Measurements from ENCODE around the gene HIBCH.

Gene HIBCH

DNA sequence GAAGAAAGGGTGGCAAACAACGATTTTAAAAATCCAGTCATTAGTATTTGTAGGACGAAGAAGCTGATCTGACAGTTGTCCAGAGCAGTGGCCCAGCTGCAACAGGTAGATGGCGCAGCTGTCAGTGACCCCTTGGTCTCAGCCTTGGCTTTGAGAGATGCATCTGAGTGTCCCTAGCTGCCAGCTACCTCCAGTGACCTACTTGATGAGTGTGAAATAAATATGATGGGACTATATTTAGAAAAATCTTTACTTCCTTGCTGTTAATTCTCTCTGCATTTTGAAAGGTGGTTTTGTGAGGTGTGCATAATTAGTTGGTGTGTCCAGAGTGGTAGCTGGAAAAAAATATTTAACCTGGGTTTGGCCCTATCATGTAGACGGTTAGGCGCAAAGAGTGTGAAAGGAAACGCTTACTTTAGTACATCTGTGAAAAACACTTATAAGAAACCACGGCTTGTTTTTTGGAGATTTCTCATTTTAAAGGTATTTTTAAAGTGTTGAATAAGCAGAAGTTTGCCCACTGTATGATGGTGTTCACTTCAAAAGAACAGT, 24.7 kb upstream of the HIBCH start:
- intact Hi-C loops (cut with DNase I; ENCODE audit: low total_unique reads), result no loop called here
- Histone ChIP-seq H3K36me3 (no peaks in the 10 kb centered on the region), H3K4me1 (peaks cover 0 to 24% (median 9%) of the 10 kb centered on the region in 4 donors), H3K9me3 (no peaks in the 10 kb centered on the region), H3K27me3 (no peaks in the 10 kb centered on the region), H3K27ac (peak overlapping the region; percentile 80 to 87), H3K4me3 (peak overlapping the region; percentile 63 to 86)
- TF ChIP-seq, protein P1, sequence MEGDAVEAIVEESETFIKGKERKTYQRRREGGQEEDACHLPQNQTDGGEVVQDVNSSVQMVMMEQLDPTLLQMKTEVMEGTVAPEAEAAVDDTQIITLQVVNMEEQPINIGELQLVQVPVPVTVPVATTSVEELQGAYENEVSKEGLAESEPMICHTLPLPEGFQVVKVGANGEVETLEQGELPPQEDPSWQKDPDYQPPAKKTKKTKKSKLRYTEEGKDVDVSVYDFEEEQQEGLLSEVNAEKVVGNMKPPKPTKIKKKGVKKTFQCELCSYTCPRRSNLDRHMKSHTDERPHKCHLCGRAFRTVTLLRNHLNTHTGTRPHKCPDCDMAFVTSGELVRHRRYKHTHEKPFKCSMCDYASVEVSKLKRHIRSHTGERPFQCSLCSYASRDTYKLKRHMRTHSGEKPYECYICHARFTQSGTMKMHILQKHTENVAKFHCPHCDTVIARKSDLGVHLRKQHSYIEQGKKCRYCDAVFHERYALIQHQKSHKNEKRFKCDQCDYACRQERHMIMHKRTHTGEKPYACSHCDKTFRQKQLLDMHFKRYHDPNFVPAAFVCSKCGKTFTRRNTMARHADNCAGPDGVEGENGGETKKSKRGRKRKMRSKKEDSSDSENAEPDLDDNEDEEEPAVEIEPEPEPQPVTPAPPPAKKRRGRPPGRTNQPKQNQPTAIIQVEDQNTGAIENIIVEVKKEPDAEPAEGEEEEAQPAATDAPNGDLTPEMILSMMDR (IDR thresholded peaks at IDR 0.05), result peak in 1 of 2 experiments; percentile 15
- peak in 1 of 2 donors; percentile 45 for DNase-seq

DNA sequence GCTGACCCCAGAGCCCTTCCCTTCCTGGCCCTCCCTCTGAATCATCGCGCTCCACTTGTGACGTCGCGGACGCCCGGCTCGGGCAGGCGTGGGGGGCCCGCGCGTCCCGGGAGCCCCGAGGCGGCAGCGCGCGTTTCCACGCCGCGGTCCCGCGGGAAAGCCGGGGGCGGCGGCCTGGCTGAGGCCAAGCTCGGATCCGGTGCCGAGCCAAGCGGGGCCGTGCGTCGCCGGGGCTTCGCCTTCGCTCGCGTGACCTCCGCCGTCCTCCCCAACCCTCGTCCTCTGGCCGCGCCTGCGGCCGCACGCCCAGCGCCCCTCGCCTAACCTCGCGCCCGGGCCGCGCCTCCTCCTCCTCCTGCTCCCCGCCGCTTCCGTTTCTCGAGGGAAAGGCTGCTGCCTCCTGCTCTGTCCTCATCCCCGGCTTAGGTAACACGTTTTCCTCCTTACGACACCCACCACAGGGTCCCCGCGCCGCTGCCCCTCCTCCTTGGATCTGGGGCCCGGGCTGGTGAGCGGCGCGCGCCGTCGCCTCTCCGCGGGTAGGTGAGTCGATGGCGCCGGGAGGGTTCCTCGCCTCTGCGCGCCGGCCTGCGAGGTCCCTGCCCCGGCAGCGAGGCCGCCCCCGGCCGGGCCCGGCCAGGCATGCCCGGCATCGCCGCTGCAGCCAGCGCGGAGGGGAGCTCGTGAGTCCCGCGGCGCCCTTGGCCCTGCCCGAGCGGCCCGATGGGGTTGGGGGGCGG, 24.1 kb upstream of the HIBCH start, which contains the start of gene INPP1:
Gene INPP1 (plus strand): TSS at position 54 of the 740 bp plus-strand sequence. CDS start 16,514 bp downstream, outside the sequence.
- TF ChIP-seq, protein P1 (IDR thresholded peaks at IDR 0.05), result no peak
- H3K4me1 ChIP-seq, result peaks cover 0 to 24% (median 9%) of the 10 kb centered on the region in 4 donors
- DNase-seq, result peak; percentile 66 to 78
- H3K9me3 ChIP-seq, result no peaks in the 10 kb centered on the region
- intact Hi-C loops (cut with DNase I; ENCODE audit: low total_unique reads), result no loop called here
- H3K4me3 ChIP-seq, result peak within 1 kb of the TSS; percentile 63 to 86
- no peaks in the 10 kb centered on the region for H3K27me3 ChIP-seq
- H3K27ac ChIP-seq, result peak within 1 kb of the TSS; percentile 80 to 87
- H3K36me3 ChIP-seq, result no peaks in the 10 kb centered on the region

DNA sequence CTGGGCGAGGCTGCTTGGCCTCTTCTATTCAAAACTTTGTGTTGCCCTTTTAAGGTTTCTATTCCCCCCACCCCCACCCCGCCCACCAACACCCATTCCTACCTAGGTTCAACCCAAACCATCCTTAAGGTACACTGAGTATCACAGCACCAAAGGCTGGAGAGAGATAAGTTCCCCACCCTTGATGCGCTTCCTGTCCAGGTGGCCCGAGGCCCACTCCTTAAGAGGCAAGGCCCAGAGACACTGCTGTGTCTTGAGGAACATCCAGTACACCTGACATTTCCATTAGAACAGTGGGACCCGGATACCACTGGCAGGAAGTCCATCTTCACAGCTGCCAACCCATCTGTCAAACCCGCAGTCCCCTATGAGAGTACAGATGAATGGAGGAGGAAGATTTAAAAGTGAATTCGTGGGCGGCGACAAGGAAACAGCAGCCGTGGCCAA, 23.5 kb upstream of the HIBCH start:
- TF ChIP-seq, protein P1 (IDR thresholded peaks at IDR 0.05), result no peak
- intact Hi-C loops (cut with DNase I; ENCODE audit: low total_unique reads), result no loop called here

DNA sequence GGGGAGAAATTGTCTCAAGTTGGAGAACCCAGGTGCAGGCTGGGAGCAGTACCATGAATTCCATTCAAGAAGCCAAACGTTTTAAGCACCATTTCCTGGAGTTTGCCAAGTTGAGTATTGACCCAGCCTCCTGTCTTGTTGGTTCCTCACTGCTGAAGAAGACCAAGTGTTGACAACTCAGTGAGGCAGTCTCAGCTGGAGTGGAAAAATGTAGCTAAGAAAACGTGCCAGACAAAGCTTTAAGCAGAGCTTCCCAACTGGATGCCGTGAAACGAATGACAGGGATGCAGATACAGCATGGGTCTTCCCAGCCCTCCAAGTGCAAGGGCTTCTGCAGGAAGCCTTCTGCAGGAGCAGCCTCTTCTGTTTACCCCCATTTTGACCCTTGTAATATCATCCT, 23.0 kb upstream of the HIBCH start:
- no peaks in the 10 kb centered on the region for H3K9me3 ChIP-seq
- peak overlapping the region; percentile 80 to 87 for H3K27ac ChIP-seq
- H3K27me3 ChIP-seq, result no peaks in the 10 kb centered on the region
- intact Hi-C loops (cut with DNase I; ENCODE audit: low total_unique reads), result no loop called here
- H3K4me1 ChIP-seq, result peaks cover 0 to 24% (median 9%) of the 10 kb centered on the region in 4 donors
- TF ChIP-seq, protein P1 (IDR thresholded peaks at IDR 0.05), result no peak
- H3K4me3 ChIP-seq, result peak overlapping the region in 1 of 2 donors; percentile 86
- no peaks in the 10 kb centered on the region for H3K36me3 ChIP-seq
- no peak for DNase-seq

More for the DNA sequence above, 23.5 kb upstream of the HIBCH start:
- no peak for DNase-seq
- H3K4me1 ChIP-seq, result peaks cover 0 to 24% (median 9%) of the 10 kb centered on the region in 4 donors
- no peaks in the 10 kb centered on the region for H3K36me3 ChIP-seq
- peak overlapping the region; percentile 63 to 86 for H3K4me3 ChIP-seq
- no peaks in the 10 kb centered on the region for H3K9me3 ChIP-seq
- peak overlapping the region; percentile 80 to 87 for H3K27ac ChIP-seq
- H3K27me3 ChIP-seq, result no peaks in the 10 kb centered on the region

DNA sequence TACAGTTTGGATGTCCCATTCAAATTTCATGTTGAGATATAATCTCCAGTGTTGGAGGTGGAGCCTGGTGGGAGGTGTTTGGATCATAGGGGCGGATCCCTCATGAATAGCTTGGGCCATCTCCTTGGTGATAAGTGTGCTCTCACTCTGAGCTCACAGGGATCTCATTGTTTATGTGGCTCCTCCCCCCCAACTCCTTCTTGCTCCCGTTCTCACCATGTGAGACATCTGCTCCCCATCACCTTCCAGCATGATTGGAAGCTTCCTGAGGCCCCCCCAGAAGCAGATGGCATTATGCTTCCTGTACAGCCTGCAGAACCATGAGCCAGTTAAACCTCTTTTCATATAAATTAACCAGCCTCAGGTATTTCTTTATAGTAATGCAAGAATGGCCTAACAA, 20.7 kb upstream of the HIBCH start:
- TF ChIP-seq, protein P1 (IDR thresholded peaks at IDR 0.05), result no peak
- intact Hi-C loops (cut with DNase I; ENCODE audit: low total_unique reads), result no loop called here
- Histone ChIP-seq H3K4me1 (peaks cover 0 to 18% (median 8%) of the 10 kb centered on the region in 4 donors), H3K4me3 (no peak overlapping the region), H3K27ac (no peak overlapping the region), H3K9me3 (no peaks in the 10 kb centered on the region), H3K36me3 (no peaks in the 10 kb centered on the region), H3K27me3 (no peaks in the 10 kb centered on the region)
- DNase-seq, result no peak
